SU-DHL-6 (cell line): ENCODE data around the gene ZBTB38.

ENCODE experiments used
- H2AFZ ChIP-seq: fragments of 200-600 bp; sonication (generic); 2 replicates; pipeline ENCODE4 v1.6.1; 2014; ENCODE audit warnings: low read depth, mild to moderate bottlenecking, moderate library complexity, mixed read lengths, antibody characterized with exemption, low read length; ENCODE audit not compliant: severe bottlenecking
- H3F3A ChIP-seq: fragments of 200-600 bp; shearing (Covaris generic); 2 replicates; pipeline ENCODE4 v1.6.0; 2016; ENCODE audit warnings: antibody characterized with exemption, mild to moderate bottlenecking; ENCODE audit not compliant: insufficient read depth
- H3K27ac ChIP-seq: fragments of 200-600 bp; sonication (generic); 2 replicates; pipeline ENCODE4 v1.5.1; 2016; ENCODE audit warnings: low read depth, mild to moderate bottlenecking, low read length, moderate library complexity, mixed read lengths
- H3K27me3 ChIP-seq: fragments of 200-600 bp; sonication (generic), shearing (Covaris generic); 2 replicates; pipeline ENCODE4 v1.6.0; 2014; ENCODE audit warnings: mild to moderate bottlenecking, low read length
- H3K36me3 ChIP-seq: fragments of 200-600 bp; sonication (generic); 2 replicates; pipeline ENCODE4 v1.6.1; 2014; ENCODE audit warnings: mild to moderate bottlenecking, low read length, mixed read lengths
- H3K4me2 ChIP-seq: fragments of 300-600, 200-600 bp; shearing (Covaris generic), sonication (generic); 2 replicates; pipeline ENCODE4 v1.6.0; 2014; ENCODE audit warnings: low read length, low read depth, mild to moderate bottlenecking; ENCODE audit not compliant: poor library complexity, severe bottlenecking
- H3K4me3 ChIP-seq: fragments of 200-600 bp; sonication (generic); 2 replicates; pipeline ENCODE4 v1.5.1; 2014; ENCODE audit warnings: antibody characterized with exemption, low read length, mild to moderate bottlenecking, mixed read lengths; ENCODE audit not compliant: insufficient read depth, poor library complexity, severe bottlenecking
- H3K79me2 ChIP-seq: fragments of 200-600 bp; sonication (generic); 2 replicates; pipeline ENCODE4 v1.6.1; 2014; ENCODE audit warnings: mild to moderate bottlenecking, low read length, moderate library complexity; ENCODE audit not compliant: insufficient read depth
- H3K9ac ChIP-seq: fragments of 200-600 bp; sonication (generic); 2 replicates; pipeline ENCODE4 v1.7.0; 2014; ENCODE audit warnings: mild to moderate bottlenecking, low read length
- H3K9me2 ChIP-seq: fragments of 200-600 bp; sonication (generic); replicated peaks from 2 replicates; pipeline ENCODE4 v1.6.1; 2014; ENCODE audit warnings: low read length; ENCODE audit not compliant: insufficient read depth
- H3K9me3 ChIP-seq: fragments of 200-600 bp; sonication (generic); 2 replicates; pipeline ENCODE4 v1.6.1; 2014; ENCODE audit warnings: low read length, mixed read lengths; ENCODE audit not compliant: insufficient read depth
- H4K20me1 ChIP-seq: fragments of 200-600 bp; sonication (generic); 2 replicates; pipeline ENCODE4 v1.6.1; 2014; ENCODE audit warnings: low read depth, mild to moderate bottlenecking, antibody characterized with exemption, low read length, moderate library complexity, mixed read lengths
- CTCF ChIP-seq: fragments of 200-600 bp; sonication (generic); IDR thresholded peaks from one replicate; pipeline ENCODE4 v1.5.1; 2017; ENCODE audit warnings: antibody characterized with exemption, mild to moderate bottlenecking, low read length, moderate library complexity; ENCODE audit not compliant: insufficient read depth, poor library complexity, severe bottlenecking
- EZH2phosphoT487 ChIP-seq: fragments of 200-600 bp; sonication (generic), shearing (Covaris generic); conservative IDR thresholded peaks from 2 replicates; pipeline ENCODE4 v1.6.1; 2018; ENCODE audit warnings: mild to moderate bottlenecking, antibody characterized with exemption, low read length, moderate library complexity, mixed read lengths

Gene ZBTB38

GRCh38 chr3:141362736-141363135 is 5.6 kb upstream of the ZBTB38 start:
- Histone ChIP-seq H3K36me3 (0 out of 2 replicates have a peak, but pooled peaks cover 5% of the 10 kb centered on the region), H2AFZ (no peak overlapping the region), H4K20me1 (no peaks in the 10 kb centered on the region), H3K9me2 (no peaks in the 10 kb centered on the region), H3K4me3 (no peak overlapping the region), H3F3A (0 out of 2 replicates have a peak, but pooled peaks cover 3% of the 10 kb centered on the region), H3K79me2 (no peaks in the 10 kb centered on the region), H3K27ac (no peak overlapping the region), H3K9ac (no peak overlapping the region), H3K9me3 (no peaks in the 10 kb centered on the region), H3K27me3 (no peaks in the 10 kb centered on the region), H3K4me2 (no peak overlapping the region)
- TF ChIP-seq EZH2phosphoT487 = no peak
- TF ChIP-seq CTCF = no peak

- TF ChIP-seq CTCF = no peak
- no peak for TF ChIP-seq EZH2phosphoT487
- Histone ChIP-seq H4K20me1 (no peaks in the 10 kb centered on the region), H3K4me2 (no peak overlapping the region), H3K79me2 (no peaks in the 10 kb centered on the region), H3K27me3 (no peaks in the 10 kb centered on the region), H3K27ac (no peak overlapping the region), H3K4me3 (no peak overlapping the region), H3K36me3 (0 out of 2 replicates have a peak, but pooled peaks cover 5% of the 10 kb centered on the region), H3K9me2 (no peaks in the 10 kb centered on the region), H3K9ac (no peak overlapping the region), H3K9me3 (no peaks in the 10 kb centered on the region), H3F3A (0 out of 2 replicates have a peak, but pooled peaks cover 3% of the 10 kb centered on the region), H2AFZ (no peak overlapping the region)
These were observed 3.1 kb upstream of the ZBTB38 start for GRCh38 chr3:141365201-141365600.

GRCh38 chr3:141366285-141367037 is 1.8 kb upstream of the ZBTB38 start:
- H3K27ac ChIP-seq = no peak overlapping the region
- peak overlapping the region; percentile 23 for H2AFZ ChIP-seq
- no peaks in the 10 kb centered on the region for H3K9me3 ChIP-seq
- 0 out of 2 replicates have a peak, but pooled peaks cover 3% of the 10 kb centered on the region for H3F3A ChIP-seq
- H3K4me3 ChIP-seq = no peak overlapping the region
- H3K36me3 ChIP-seq = 0 out of 2 replicates have a peak, but pooled peaks cover 5% of the 10 kb centered on the region
- H3K79me2 ChIP-seq = no peaks in the 10 kb centered on the region
- H4K20me1 ChIP-seq = no peaks in the 10 kb centered on the region
- no peak overlapping the region for H3K4me2 ChIP-seq
- no peaks in the 10 kb centered on the region for H3K9me2 ChIP-seq
- H3K27me3 ChIP-seq = no peaks in the 10 kb centered on the region
- H3K9ac ChIP-seq = no peak overlapping the region
- TF ChIP-seq EZH2phosphoT487 (no peak), CTCF (no peak)
